Inflammatory macrophage treated with lipopolysaccharide for 1 hour (primary cell): Measurements from ENCODE around the gene FCHSD2.
"Not testable (repeated sequence)": the region's sequence is repeated elsewhere in the genome, so short reads cannot be mapped to it uniquely, and the experiment has no call there.

Experiments used
- DNase-seq, 2 donors: peaks; one replicate each; pipeline ENCODE4 v3.0.0-alpha.2; 2020 to 2022

FCHSD2 gene

GRCh38 chr11:73116636-73117035 is 25.5 kb downstream of the FCHSD2 start:
- peak; percentile 24 to 29 for DNase-seq

DNA sequence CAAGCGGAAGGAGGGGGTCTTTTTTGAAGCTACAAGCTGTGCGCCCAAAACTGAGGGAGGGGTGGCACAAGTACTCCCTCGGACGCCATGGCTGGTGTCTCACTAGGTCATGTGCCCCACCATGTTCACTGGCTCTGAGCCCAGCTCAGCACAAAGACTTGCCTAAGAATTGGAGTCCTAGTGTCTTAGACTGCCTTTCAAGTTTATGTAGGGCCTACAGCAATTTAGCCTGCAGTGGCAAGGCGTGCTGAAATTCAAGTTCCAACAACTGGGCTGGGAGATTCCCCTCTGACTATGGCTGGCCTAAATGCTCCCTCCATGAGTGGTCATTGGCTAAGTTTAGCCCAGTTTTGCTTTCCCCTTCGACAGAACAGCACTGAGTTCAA is 27.3 kb downstream of the FCHSD2 start:
- no peak for DNase-seq

GRCh38 chr11:73114110-73114834 is 27.8 kb downstream of the FCHSD2 start:
- no peak for DNase-seq

- no peak for DNase-seq
These were observed 28.7 kb downstream of the FCHSD2 start for GRCh38 chr11:73113426-73113825.

GRCh38 chr11:73107597-73107996 is 34.5 kb downstream of the FCHSD2 start:
- no peak for DNase-seq

GRCh38 chr11:73106347-73106746 is 35.8 kb downstream of the FCHSD2 start:
- no peak for DNase-seq

DNA sequence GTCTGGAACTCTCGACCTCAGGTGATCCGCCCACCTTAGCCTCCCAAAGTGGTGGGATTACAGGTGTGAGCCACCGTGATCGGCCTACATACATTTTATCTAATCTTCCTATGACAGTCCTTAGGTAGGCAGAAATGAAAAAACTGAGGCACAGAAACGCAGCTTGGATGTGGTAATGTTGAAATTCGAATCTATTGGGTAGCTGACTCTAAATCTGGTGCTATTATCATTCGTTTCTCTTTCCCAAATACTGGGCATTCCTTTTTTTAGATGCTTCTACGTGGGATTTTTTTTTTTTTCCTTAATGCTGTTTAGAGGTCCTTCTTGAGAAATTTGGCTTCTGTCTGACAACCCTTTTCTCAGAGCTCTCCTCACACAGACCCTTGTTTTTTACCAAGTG is 41.5 kb downstream of the FCHSD2 start:
- DNase-seq, result no peak

DNA sequence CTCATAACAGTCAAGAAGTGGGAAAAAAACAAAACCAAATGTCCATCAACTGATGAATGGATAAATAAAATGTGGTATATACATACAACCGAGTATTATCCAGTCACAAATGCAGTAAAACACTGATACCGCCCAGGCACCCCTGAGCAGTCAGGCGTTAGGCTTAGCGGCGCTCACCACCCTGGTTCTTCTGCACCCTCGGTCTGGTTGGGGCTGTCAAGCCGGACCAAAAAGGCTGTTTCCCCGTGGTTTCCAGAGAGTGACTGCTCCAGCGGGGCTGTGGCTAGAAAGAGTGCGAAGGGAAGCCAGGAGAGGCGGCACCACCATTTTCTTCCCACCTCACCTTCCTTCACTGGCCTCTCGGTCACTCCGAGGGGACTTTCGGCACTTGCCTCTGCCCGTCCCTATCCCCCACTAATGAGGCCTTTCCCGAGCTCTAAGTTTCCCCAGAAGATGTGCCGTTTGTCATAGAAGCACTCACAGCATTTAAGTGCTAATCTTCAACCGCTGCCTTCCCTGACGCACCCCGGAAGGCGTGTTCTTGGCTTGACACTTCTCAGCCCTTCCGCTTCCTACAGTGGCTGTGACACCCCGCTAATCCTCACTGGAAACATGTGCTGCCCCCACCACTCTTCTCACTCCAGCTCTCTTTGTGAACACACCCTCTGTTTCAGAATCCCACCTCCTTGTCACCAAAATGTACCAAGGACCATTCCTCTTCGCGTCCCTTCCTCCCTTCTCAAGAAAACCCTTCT is 42.4 kb downstream of the FCHSD2 start:
- DNase-seq, result no peak

- DNase-seq, result peak; percentile 15 to 20
These were observed 46.5 kb downstream of the FCHSD2 start for GRCh38 chr11:73095613-73096012.

DNA sequence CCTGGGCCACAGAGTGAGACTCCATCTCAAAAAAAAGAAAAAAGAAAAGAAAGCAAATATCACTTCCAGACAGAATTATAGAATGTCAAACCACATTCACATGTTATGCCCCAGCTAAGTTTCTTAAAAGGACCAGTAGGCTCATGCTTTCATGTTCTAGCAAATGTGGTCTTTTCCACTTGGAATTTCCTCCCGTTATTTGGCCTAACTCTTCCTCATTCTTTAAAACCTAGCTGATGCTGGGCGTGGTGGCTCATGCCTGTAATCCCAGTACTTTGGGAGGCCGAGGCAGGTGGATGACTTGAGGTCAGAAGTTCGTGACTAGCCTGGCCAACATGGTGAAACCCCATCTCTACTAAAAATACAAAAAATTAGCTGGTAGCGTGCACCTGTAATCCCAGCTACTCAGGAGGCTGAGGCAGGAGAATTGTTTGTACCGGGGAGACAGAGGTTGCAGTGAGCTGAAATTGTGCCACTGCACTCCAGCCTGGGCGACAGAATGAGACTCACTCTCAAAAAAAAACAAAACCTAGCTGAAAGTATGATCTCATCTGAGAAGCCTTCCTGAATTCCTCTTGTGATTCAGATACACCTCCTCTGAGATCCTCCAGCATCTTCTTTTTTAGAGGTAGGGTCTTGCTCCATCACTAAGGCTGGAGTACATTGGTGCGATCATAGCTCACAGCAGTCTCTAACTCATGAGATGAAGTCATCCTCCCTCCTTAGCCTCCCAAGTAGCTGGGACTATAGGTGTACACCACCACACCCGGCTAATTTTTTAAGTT is 50.4 kb downstream of the FCHSD2 start:
- no peak for DNase-seq

DNA sequence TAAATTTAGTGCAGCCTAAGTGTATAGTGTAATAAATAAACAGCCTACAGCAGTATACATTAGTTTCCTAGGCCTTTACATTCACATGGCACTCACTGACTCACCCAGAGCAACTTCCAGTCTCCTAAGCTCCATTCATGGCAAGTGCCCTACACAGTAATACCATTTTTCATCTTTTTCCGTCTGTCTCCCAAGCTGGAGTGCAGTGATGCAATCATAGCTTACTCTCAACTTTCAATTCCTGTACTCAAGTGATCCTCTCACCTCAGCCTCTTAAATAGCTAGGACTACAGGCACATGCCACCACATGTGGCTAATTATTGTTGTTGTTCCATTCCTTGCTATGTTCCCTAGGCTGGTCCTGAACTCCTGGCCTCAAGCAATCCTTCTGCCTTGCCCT is 54.4 kb downstream of the FCHSD2 start:
- DNase-seq, result peak; percentile 36 to 38

DNA sequence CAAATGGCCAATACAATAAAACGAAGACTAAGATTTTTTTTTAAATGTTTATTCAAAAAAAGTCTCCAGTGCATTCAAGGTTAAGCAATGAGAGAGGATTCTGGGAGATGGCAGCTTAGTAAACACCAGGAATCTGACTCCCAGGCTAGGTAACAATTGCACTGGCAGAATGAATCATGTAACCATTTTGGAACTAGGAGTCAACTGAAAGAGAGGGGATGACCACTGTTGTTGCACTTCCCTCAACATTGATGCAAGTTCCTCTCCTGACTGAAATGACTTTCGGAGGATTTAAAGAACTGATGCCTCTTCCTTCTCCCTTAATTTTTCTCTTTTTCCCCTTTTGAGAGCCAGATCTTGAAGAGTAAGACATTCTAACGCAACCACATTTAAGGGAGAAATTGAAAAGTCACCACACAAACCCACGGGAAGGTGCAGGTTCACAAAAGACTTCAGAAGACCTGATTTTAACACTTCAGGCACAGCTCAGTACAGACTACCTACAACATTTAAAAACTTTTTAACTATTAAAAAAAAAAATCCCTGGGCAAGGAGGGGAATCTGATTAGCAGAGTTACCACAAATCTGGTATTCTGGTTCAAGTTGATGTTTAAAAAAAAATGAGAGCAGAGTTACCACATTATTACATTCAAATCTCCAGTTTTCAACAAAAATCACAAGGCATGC is 56.8 kb downstream of the FCHSD2 start:
- peak; percentile 83 to 92 for DNase-seq

GRCh38 chr11:73078631-73079030 is 63.5 kb downstream of the FCHSD2 start:
- no peak for DNase-seq

DNA sequence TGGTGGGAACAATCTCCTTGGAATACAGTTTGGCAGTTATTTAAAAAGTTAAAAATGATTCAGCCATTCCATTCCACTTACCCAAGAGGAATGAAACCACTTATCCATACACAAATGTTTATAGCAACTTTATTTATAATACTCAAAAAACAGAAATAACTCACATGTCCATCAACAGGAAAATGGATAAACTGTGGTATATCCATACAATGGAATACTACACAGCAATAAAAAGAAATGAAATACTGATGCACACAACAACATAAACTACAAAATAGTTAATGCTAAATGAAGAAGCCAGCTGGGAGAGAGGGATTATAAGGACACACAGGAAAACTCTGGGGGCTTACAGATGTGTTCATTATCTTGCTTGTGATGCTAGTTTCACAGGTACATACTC is 64.7 kb downstream of the FCHSD2 start:
- DNase-seq, result no peak

- DNase-seq, result no peak
These were observed 67.8 kb downstream of the FCHSD2 start for GRCh38 chr11:73074319-73074718.

DNA sequence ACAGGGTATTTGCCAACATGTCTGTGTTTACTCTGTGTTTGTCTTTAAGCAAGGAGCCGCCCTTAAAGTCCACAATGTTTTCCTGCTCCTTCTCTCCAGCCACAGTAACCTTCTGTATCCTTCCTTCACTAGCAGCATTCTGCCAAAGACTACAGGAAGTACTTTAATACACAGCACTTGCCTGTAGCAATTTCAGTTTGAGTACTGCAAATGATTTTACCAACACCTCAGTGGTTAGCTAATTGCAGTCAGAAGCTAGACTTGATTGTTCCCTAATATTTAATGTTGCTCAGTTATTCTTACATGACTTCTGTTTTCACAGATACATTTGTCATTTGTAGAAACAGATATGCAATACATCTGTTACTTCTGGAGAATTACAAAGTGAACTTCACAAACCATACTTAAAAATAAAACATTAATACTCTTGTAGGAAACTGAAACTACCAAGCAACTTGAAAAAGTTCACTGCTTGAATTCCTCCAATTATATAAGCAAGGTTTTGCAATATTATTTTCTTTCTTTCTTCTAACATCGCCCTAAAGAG is 69.1 kb downstream of the FCHSD2 start:
- peak; percentile 51 to 55 for DNase-seq

DNA sequence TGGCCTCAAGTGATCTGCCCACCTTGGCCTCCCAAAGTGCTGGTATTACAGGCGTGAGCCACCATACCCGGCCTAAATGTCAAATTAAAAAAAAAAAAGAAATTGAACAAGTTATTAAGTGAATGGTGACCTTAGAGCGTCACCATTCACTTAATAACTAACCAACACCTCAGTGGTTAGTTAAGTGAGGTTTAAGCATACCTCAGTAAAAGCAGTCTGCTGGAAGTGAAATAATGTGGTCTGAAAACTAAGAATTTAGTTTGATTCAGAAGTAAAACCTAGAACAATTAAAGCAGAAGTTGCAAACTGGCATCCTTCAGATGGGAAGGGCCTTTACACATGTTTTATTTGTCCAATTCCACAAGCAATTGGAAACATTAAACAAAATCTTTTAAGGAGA is 71.5 kb downstream of the FCHSD2 start:
- DNase-seq, result no peak

GRCh38 chr11:73061857-73062424 is 80.2 kb downstream of the FCHSD2 start:
- not testable (repeated sequence) for DNase-seq

DNA sequence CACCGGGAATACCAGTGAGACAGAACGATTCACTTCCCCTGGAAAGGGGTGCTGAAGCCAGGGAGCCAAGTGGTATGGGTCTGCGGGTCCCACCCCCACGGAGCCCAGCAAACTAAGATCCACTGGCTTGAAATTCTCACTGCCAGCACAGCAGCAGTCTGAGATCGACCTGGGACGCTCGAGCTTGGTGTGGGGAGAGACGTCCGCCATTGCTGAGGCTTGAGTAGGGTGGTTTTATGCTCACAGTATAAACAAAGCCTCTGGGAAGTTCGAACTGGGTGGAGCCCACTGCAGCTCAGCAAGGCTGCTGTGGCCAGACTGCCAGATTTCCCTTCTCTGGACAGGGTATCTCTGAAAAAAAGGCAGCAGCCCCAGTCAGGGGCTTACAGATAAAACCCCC is 80.7 kb downstream of the FCHSD2 start:
- DNase-seq, result not testable (repeated sequence)

DNA sequence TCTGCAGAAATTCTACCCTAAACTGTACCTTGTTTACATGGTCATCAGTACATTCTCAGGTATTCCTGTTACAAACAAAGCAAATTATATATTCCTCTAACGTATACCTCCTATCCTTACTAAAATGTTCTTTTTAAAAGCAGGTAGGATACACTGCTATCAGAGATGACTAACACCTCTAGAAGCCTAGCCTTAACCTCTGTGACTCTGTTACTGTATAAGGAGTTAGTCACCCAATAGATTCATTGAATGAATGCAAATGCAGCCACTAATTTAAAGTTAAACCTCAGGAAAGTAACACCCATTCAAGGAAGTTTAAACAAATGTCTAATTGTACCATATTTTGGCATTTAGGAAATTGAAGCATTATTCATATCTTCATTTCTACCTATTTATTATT is 82.2 kb downstream of the FCHSD2 start:
- no peak for DNase-seq

GRCh38 chr11:73058989-73059674 is 83.0 kb downstream of the FCHSD2 start:
- no peak for DNase-seq
